Neural cell (in vitro differentiated cells): Measurements from ENCODE around the gene ST6GALNAC5. TPM values are rescaled to one million over a fixed set of nuclear protein-coding genes. Genes with fewer than 3 reads are reported as not detected.

ENCODE experiments used
- H2AFZ ChIP-seq: fragments of 200-600, 300-800 bp; sonication (generic), shearing (Covaris generic); 2 replicates; pipeline ENCODE4 v1.6.0; 2014; ENCODE audit warnings: low read depth, mild to moderate bottlenecking, antibody characterized with exemption, low read length, moderate library complexity
- H3F3A ChIP-seq: fragments of 200-600 bp; shearing (Covaris generic); 2 replicates; pipeline ENCODE4 v1.6.1; 2016; ENCODE audit warnings: mild to moderate bottlenecking, moderate library complexity, mixed read lengths, antibody characterized with exemption, low read length; ENCODE audit not compliant: insufficient read depth, poor library complexity, severe bottlenecking
- H3K27ac ChIP-seq: fragments of 200-600, 300-800 bp; sonication (generic), shearing (Covaris generic); 2 replicates; pipeline ENCODE4 v1.5.1; 2014; ENCODE audit warnings: mild to moderate bottlenecking, low read length, moderate library complexity
- H3K27me3 ChIP-seq: fragments of 300-800, 200-600 bp; sonication (generic), shearing (Covaris generic); 2 replicates; pipeline ENCODE4 v1.6.0; 2014; ENCODE audit warnings: mild to moderate bottlenecking, low read depth, low read length, moderate library complexity; ENCODE audit not compliant: insufficient read depth
- H3K36me3 ChIP-seq: fragments of 300-800, 200-600 bp; sonication (generic), shearing (Covaris generic); 2 replicates; pipeline ENCODE4 v1.5.1; 2014; ENCODE audit warnings: mild to moderate bottlenecking, antibody characterized with exemption, low read length, moderate library complexity; ENCODE audit not compliant: insufficient read depth
- H3K4me2 ChIP-seq: fragments of 300-800, 200-600 bp; sonication (generic), shearing (Covaris generic); 2 replicates; pipeline ENCODE4 v1.6.0; 2014; ENCODE audit warnings: mild to moderate bottlenecking, low read length
- H3K4me3 ChIP-seq: fragments of 300-800, 200-600 bp; sonication (generic), shearing (Covaris generic); 2 replicates; pipeline ENCODE4 v1.5.1; 2014; ENCODE audit warnings: mild to moderate bottlenecking, low read length, moderate library complexity
- H3K79me2 ChIP-seq: fragments of 200-600 bp; shearing (Covaris generic); replicated peaks from 2 replicates; pipeline ENCODE4 v1.6.0; 2014; ENCODE audit warnings: mild to moderate bottlenecking, low read length, moderate library complexity; ENCODE audit not compliant: insufficient read depth
- H3K9ac ChIP-seq: fragments of 300-800, 200-600 bp; sonication (generic), shearing (Covaris generic); 2 replicates; pipeline ENCODE4 v1.6.1; 2016; ENCODE audit warnings: mild to moderate bottlenecking, low read length, mixed read lengths
- H3K9me2 ChIP-seq: fragments of 200-600 bp; shearing (Covaris generic); 2 replicates; pipeline ENCODE4 v1.6.1; 2016; ENCODE audit warnings: mild to moderate bottlenecking, low read length, mixed read lengths; ENCODE audit not compliant: insufficient read depth
- H3K9me3 ChIP-seq: fragments of 200-600, 300-800 bp; sonication (generic), shearing (Covaris generic); 2 replicates; pipeline ENCODE4 v1.6.1; 2016; ENCODE audit warnings: mild to moderate bottlenecking, mixed run types, low read length, moderate library complexity, mixed read lengths
- H4K20me1 ChIP-seq: fragments of 200-600 bp; shearing (Covaris generic); 2 replicates; pipeline ENCODE4 v1.6.1; 2016; ENCODE audit warnings: mild to moderate bottlenecking, mixed run types; ENCODE audit not compliant: insufficient read depth
- CTCF ChIP-seq: fragments of 450-650 bp; IDR thresholded peaks from 2 replicates; pipeline ENCODE4 v1.5.1; 2014; ENCODE audit warnings: antibody characterized with exemption, mild to moderate bottlenecking, moderate library complexity; ENCODE audit not compliant: poor library complexity, severe bottlenecking
- EP300 ChIP-seq: fragments of 450-650 bp; conservative IDR thresholded peaks from 2 replicates; pipeline ENCODE4 v1.6.1; 2014; ENCODE audit warnings: antibody characterized with exemption, mild to moderate bottlenecking, moderate library complexity; ENCODE audit not compliant: poor library complexity, severe bottlenecking
- EZH2 ChIP-seq: fragments of 200-600, 300-800 bp; shearing (Covaris generic), sonication (generic); IDR thresholded peaks from 2 replicates; pipeline ENCODE4 v1.6.1; 2014; ENCODE audit warnings: antibody characterized with exemption, low read length, borderline replicate concordance, mild to moderate bottlenecking; ENCODE audit not compliant: insufficient read depth, poor library complexity, severe bottlenecking
- MXI1 ChIP-seq: fragments of 450-650 bp; conservative IDR thresholded peaks from 2 replicates; pipeline ENCODE4 v1.6.1; 2014; ENCODE audit warnings: antibody characterized with exemption, mild to moderate bottlenecking; ENCODE audit not compliant: poor library complexity, severe bottlenecking
- POLR2AphosphoS5 ChIP-seq: IDR thresholded peaks from 2 replicates; pipeline ENCODE4 v1.6.1; 2012
- RAD21 ChIP-seq: fragments of 450-650 bp; conservative IDR thresholded peaks from 2 replicates; pipeline ENCODE4 v1.6.1; 2014; ENCODE audit warnings: antibody characterized with exemption, mild to moderate bottlenecking, moderate library complexity
- REST ChIP-seq: IDR thresholded peaks from 2 replicates; pipeline ENCODE4 v1.6.1; 2012; ENCODE audit warnings: borderline replicate concordance
- SMC3 ChIP-seq: fragments of 450-650 bp; conservative IDR thresholded peaks from 2 replicates; pipeline ENCODE4 v1.6.1; 2014; ENCODE audit warnings: antibody characterized with exemption, mild to moderate bottlenecking, moderate library complexity; ENCODE audit not compliant: poor library complexity
- TAF1 ChIP-seq: IDR thresholded peaks from 2 replicates; pipeline ENCODE4 v1.6.1; 2012; ENCODE audit warnings: low read depth
- polyA plus RNA-seq: library from polyadenylated mRNA; depleted of rRNA; stranded (reverse); fragments of >200 nt; gene quantifications from 2 replicates; pipeline ENCODE4 v1.2.3, GENCODE V29; 2014

Gene ST6GALNAC5
- polyA plus RNA-seq, 1 donor from 2014 or later, result 57.3 TPM

- H2AFZ ChIP-seq, result no peak overlapping the region
- peak overlapping the region; percentile 21 for H3K4me3 ChIP-seq
- H3K27ac ChIP-seq, result peak overlapping the region; percentile 80
- TF ChIP-seq RAD21 (no peak), SMC3 (no peak), CTCF (no peak), EP300 (no peak), TAF1 (no peak), EZH2 (no peak), MXI1 (no peak), POLR2AphosphoS5 (no peak), REST (no peak)
- no peaks in the 10 kb centered on the region for H3K9me2 ChIP-seq
- no peaks in the 10 kb centered on the region for H4K20me1 ChIP-seq
- H3K4me2 ChIP-seq, result peak overlapping the region; percentile 13
- H3K36me3 ChIP-seq, result no peaks in the 10 kb centered on the region
- H3K27me3 ChIP-seq, result no peaks in the 10 kb centered on the region
- H3K9ac ChIP-seq, result peak overlapping the region; percentile 4
- H3K9me3 ChIP-seq, result no peaks in the 10 kb centered on the region
- H3K79me2 ChIP-seq, result peaks cover 15% of the 10 kb centered on the region
- no peaks in the 10 kb centered on the region for H3F3A ChIP-seq
These were observed 71.0 kb downstream of the ST6GALNAC5 start for GRCh38 chr1:76938304-76938703.

- H3F3A ChIP-seq, result no peaks in the 10 kb centered on the region
- no peaks in the 10 kb centered on the region for H3K36me3 ChIP-seq
- peak overlapping the region; percentile 80 for H3K27ac ChIP-seq
- H4K20me1 ChIP-seq, result no peaks in the 10 kb centered on the region
- no peak overlapping the region for H2AFZ ChIP-seq
- peak overlapping the region; percentile 4 for H3K9ac ChIP-seq
- no peaks in the 10 kb centered on the region for H3K9me3 ChIP-seq
- H3K4me2 ChIP-seq, result peak overlapping the region; percentile 13
- peaks cover 15% of the 10 kb centered on the region for H3K79me2 ChIP-seq
- no peaks in the 10 kb centered on the region for H3K27me3 ChIP-seq
- H3K9me2 ChIP-seq, result no peaks in the 10 kb centered on the region
- TF ChIP-seq POLR2AphosphoS5 (no peak), REST (peak; percentile 26), MXI1 (no peak), EZH2 (no peak), RAD21 (no peak)
- H3K4me3 ChIP-seq, result peak overlapping the region; percentile 21
These were observed 72.0 kb downstream of the ST6GALNAC5 start for GRCh38 chr1:76939050-76939816.
